Breast epithelium (tissue), 3 donors: ENCODE results near the gene CTRL.

Source experiments
- CTCF ChIP-seq, 3 donors: fragments of 450-650 bp; IDR thresholded peaks; one replicate each; pipeline ENCODE4 v1.5.1; 2016 to 2017; ENCODE audit warnings: antibody characterized with exemption in 3 of 3, mild to moderate bottlenecking in 3 of 3, moderate library complexity in 3 of 3
- POLR2A ChIP-seq: fragments of 450-650 bp; IDR thresholded peaks from one replicate; pipeline ENCODE4 v1.6.1; 2016; ENCODE audit warnings: antibody characterized with exemption, mild to moderate bottlenecking, moderate library complexity

DNA sequence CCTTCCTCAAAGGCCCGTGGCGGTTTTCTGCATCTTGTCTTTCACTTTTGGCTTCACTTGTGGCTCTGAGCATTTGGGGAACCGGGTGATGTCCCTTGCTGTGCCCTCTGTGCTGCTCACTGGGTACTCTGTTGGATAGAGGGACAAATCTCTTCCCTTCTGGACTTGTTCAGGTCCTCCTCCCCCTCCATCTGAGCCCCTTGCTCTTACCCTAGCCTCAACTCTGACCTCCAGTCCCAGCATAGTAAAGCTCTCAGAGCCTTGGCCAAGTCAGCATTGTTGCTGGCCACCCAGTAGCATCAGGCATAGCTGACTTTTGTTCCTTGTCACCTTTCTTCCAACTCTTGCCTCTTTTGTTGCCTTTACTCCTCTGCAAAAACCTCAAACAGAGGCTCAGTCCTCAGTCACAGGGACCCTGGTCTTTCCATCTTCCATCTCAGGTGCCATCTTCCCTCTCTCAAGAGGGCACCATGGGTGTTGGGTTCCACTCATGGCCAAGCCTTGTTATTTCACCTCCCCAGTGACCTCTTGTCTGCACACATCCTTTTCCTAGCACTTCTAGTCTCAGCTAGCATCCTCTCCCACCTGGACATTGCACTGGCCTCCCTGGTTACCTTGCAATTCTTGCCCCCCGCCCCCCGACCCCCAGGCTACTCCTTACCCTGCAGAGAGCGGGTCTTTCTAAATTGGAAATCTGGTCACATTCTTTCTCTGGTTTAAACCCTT lies 5.4 kb upstream of the CTRL start:
- no peak for TF ChIP-seq POLR2A
- no peak for TF ChIP-seq CTCF (IDR thresholded peaks at IDR 0.05)
